Tongue (tissue), 2 donors: ENCODE results near the gene BLTP3B. TPM values are rescaled to one million over a fixed set of nuclear protein-coding genes. Genes with fewer than 3 reads are reported as not detected.
A peak's percentile ranks its signal among the peaks of the same experiment; 100 is the strongest.
"Not testable (repeated sequence)": the region's sequence is repeated elsewhere in the genome, so short reads cannot be mapped to it uniquely, and the experiment has no call there.

Source experiments
- DNase-seq: peaks from one replicate; pipeline ENCODE4 v3.0.0-alpha.2; 2015
- total RNA-seq: library from RNA; depleted of rRNA; stranded (reverse); fragments of >200 nt; gene quantifications from one replicate; pipeline ENCODE4 v1.2.3, GENCODE V29; 2014

The BLTP3B gene
- total RNA-seq: 29.6 TPM

DNA sequence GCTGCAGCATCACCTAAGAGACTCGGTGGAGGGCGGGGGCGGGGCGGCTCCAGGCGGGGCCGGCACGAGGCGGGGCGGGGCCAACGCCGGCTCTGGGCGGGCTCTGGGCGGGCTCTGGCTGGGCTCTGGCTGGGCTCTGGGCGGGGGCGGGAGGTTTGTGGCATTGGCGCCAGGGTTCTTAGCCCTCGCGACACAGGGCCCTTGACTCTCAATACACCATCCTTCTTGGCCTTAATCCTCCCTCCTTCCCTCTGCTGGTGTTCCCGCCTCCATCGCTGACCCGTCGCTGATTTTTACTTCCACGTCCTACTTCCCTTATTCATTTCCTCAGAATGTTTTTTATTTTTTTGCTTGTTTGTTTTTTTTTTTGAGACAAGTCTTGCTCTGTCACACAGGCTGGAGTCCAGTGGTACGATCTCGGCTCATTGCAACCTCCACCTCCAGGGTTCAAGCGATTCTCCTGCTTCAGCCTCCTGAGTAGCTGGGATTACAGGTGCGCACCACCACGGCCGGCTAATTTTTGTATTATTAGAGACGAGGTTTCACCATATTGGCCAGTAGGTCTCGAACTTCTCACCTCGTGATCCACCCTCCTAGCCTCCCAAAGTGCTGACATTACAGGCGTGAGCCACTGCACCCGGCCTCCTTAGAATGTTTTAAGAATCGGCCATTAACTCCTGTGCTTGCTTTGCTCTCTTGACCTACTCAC lies at the start of gene BLTP3B:
BLTP3B (minus strand) TSS at position 24 of the 709 bp plus-strand sequence. CDS start 239 bp downstream, outside the sequence.
- peak; percentile 96 for DNase-seq

GRCh38 chr12:100189636-100190394 lies 47.1 kb upstream of the BLTP3B start:
- no peak for DNase-seq

DNA sequence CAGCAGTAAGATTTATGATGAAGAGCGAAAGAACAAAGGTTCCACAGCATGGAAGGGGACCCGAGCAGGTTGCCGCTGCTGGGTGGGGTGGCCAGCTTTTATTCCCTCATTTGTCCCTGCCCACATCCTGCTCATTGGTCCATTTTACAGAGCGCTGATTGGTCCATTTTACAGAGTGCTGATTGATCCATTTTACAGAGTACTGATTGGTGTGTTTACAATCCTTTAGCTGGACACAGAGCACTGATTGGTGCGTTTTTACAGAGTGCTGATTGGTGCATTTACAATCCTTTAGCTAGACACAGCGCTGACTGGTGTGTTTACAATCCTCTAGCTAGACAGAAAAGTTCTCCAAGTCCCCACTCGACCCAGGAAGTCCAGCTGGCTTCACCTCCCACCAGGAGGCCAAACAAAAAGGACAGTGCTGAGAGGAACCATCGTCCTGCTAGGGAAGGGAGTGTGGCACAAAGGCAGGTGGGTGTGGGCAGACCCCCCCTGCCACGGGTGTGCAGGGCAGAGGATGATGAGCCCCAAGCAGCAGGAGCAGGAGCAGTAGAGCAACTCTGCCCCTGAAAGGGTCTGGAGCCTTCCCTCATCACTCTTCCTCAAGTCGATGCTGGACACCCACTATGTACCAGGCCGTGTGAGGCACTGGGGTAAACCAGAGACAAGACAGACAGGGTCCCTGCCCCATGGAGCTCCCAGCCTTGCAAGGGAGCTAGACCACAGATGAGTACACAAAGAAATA lies 46.4 kb upstream of the BLTP3B start:
- DNase-seq: not testable (repeated sequence)

DNA sequence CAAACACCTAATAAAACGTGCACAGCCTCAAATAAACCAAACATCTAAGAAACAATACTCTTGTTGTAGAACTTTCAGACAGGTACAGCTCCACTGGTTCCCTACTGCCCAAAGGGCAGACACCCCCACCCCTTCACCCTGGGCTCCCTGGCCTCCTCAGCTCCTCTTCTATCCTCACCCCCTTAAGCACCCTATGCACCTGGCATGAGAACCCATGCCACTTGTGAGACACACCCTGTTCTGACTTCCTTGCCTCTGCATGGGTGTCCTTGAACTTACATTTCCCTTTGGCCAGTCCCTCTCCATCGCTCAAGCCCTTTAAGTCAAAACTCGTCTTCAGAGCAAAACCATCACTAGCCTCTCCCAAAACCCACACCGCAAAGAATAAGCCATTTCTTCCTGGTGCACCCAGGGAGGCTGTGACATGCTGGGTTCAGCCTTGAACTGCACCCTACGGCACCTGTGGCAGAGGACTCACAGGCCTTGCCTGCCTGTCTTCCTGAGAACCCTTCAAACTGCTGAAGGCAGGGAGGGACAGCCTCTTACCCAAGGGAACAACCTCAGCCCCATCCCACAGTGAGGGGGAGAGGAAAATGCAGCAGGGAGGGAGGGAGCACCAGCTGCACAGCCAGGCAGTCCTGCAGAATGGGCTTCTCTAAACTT lies 45.3 kb upstream of the BLTP3B start:
- DNase-seq: no peak

- no peak for DNase-seq
Observed at GRCh38 chr12:100187068-100187467, 44.4 kb upstream of the BLTP3B start.

GRCh38 chr12:100186071-100186470 lies 43.4 kb upstream of the BLTP3B start:
- no peak for DNase-seq

- no peak for DNase-seq
Observed at GRCh38 chr12:100185361-100185894, 42.8 kb upstream of the BLTP3B start.

GRCh38 chr12:100184549-100185145 lies 42.0 kb upstream of the BLTP3B start:
- DNase-seq: no peak

DNA sequence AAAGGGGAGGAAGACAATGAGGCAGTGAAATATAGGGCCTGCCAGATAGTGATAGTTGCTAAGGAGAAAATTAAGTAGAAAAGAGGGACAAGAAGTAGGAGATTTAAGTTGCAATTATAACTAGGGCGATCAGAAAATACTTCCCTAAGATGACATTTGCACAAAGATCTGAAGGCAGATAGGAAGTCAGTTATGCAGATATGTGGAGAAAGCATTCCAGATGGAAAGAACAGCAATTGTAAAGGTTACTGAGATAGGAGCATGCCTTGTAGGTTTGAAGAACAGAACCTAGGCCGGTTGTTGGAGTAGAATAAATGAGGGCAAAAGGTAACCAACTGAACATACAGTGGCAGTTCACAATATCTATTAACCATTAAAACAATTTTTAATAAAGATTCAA lies 36.6 kb upstream of the BLTP3B start:
- no peak for DNase-seq

GRCh38 chr12:100176493-100176892 lies 33.8 kb upstream of the BLTP3B start:
- DNase-seq: not testable (repeated sequence)

DNA sequence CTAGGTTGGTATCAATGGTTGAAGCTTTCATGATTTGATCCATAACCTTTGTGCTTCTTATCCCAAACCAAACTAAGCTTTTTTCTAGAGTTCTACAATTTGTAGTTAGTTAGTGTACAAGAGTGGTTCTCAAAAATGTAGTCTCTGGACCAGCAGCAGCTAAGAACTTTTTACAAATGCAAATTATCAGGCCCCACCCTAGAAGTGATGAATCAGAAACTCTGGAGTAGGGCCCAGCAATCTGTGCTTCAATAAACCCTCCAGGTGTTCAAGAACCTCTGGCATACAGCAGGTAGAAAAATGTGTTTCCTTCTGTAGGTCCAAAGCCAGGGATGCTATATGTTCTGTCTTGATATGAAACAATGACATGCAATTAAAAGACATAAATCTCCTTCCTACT lies 31.8 kb upstream of the BLTP3B start:
- DNase-seq: no peak

- DNase-seq: no peak
Observed at GRCh38 chr12:100173111-100173510, 30.4 kb upstream of the BLTP3B start.

DNA sequence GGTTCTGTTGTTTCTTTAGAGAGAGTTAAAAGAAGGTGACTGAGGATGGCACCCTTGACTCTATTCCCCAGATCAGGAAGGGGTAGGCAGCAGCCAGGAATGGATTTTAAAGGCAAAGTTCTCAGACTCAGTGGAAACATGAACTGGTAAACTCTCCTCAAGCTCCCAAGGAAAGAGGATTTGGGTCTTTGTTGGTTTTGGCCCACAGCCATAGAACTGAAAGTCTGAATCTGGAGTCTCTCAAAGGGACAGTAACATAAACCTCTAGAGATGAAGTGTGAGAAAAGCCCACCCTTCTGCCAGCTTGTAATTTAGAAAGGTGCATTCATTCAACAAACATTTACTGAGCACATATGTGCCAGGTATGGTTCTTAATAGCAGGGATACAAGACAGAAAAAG lies 28.6 kb upstream of the BLTP3B start:
- DNase-seq: no peak

DNA sequence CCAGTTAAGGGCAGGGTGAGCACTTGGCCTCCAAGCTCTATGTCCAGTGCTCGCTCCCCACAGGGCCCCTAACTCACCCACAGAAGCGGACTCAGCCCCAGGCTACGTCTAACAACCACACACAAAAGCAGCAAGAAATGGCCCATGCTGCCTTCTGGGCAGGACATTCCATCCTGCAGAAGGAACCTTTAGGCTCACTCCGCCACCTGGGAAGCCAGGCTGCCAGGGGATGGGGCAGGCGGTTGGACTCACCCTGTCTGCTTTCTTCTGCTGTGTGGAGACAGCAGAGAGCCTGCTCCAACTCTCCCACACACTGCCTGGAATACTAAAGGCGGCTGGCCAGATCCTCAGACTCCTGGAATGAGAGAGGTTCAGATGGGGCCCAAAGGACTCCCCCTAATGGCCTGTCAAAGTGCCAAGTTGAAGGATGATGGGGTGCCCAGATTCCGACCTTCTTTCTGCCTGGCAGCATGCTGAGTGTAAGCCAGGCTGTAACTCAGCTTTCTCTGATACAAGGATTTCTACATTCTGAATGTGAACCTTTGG lies 27.7 kb upstream of the BLTP3B start:
- DNase-seq: no peak

DNA sequence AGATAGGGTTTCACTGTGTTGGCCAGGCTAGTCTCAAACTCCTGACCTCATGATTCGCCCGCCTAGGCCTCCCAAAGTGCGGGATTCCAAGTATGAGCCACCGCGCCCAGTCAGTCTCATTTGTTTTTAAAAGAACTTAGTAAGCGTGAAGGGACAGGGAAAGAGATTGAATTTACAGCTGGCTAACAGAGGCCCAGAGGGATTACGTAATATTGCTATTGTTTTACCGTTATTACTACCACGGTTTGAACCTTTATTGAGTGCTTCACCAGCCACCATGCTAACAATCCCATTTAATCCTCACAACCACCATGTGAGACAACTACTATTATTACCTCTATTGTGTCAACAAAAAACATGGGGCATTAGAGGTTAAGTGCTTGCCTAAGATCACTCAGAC lies 26.7 kb upstream of the BLTP3B start:
- DNase-seq: no peak

- DNase-seq: no peak
Observed at GRCh38 chr12:100168562-100168961, 25.9 kb upstream of the BLTP3B start.

DNA sequence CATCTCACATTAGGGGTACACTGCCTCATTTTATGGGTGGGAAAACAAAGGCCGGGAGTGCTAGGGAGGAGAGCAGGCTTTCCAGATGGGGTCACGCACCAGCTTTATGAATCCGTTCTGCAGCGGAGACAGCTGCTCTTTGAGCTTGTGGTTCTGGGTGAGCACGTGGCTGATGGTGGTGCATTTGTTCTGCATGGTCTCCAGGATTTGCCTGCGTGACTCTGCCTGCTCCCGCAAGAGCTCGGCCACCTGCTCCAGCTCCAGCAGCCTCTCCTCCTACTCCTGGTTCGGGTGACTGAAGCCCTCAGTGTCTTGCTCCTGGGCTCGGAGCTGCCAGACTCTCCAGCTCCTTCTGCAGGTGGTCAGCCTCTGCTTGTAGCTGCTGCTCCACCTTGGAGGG lies 23.6 kb upstream of the BLTP3B start:
- DNase-seq: peak; percentile 77

GRCh38 chr12:100165356-100165755 lies 22.7 kb upstream of the BLTP3B start:
- no peak for DNase-seq

DNA sequence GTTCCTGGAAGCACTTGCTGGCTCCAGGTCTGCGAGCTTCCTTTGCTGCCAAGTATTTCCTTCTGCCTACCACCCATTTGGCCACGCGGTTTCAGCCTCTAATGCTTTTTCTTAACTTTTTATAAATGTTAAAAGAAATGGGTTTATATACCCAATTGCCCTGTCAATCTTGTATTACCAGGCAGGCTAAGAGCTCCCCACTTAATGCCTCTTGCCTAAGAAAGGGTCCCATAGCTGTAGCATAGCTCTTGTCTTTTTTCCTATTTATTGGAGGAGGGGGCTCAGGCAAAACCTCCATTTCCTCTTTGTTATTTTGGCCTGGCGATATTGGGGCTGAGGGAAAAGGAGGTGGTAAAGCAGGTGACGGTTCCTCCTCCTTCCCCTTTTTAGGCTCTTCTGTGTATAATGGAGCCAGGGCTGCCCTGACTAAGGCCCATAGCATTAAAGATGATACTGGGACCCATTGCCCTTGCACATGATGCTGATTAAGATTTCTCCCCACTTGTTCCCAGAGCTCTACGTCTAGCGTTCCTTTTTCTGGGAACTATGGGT lies 21.6 kb upstream of the BLTP3B start:
- DNase-seq: no peak

- peak; percentile 80 for DNase-seq
Observed at GRCh38 chr12:100163416-100164152, 20.9 kb upstream of the BLTP3B start.
